Keratinocyte (primary cell): ENCODE data around the gene LDB2.

Source experiments
- CTCF ChIP-seq, 3 experiments: IDR thresholded peaks in 1 of 3; conservative IDR thresholded peaks in 1 of 3; optimal IDR thresholded peaks in 1 of 3; 2 replicates in 2 of 3; 3 replicates in 1 of 3; pipeline versions ENCODE3 to v1.5.1; 2011; ENCODE audit warnings: low read length in 3 of 3, mild to moderate bottlenecking in 3 of 3, moderate library complexity in 2 of 3, control low read depth in 1 of 3, inconsistent platforms in 1 of 3; ENCODE audit not compliant: insufficient read depth in 2 of 3; ENCODE audit errors: extremely low read depth in 1 of 3
- EZH2 ChIP-seq: IDR thresholded peaks from one replicate; pipeline ENCODE4 v1.6.1; 2012; ENCODE audit warnings: inconsistent platforms, mild to moderate bottlenecking, low read length, moderate library complexity

- TF ChIP-seq CTCF (optimal IDR thresholded peaks at IDR 0.05 in 1 of 3, IDR thresholded peaks at IDR 0.05 in 1 of 3, conservative IDR thresholded peaks at IDR 0.05 in 1 of 3; ENCODE audit: extremely low read depth in 1 of 3, insufficient read depth in 2 of 3, low read length in 3 of 3) (no peak), EZH2 (no peak)
Measured at GRCh38 chr4:16739997-16740624, 158.3 kb downstream of the LDB2 start.
